GM23248 (cell line): ENCODE data around the gene RABGAP1L. TPM values are rescaled to one million over a fixed set of nuclear protein-coding genes. Genes with fewer than 3 reads are reported as not detected.

Source experiments
- DNase-seq: peaks from one replicate; pipeline ENCODE4 v3.0.0-alpha.2; 2015
- H2AFZ ChIP-seq: fragments of 200-600 bp; sonication (generic); 2 replicates; pipeline ENCODE4 v1.6.1; 2016; ENCODE audit warnings: antibody characterized with exemption
- H3F3A ChIP-seq: fragments of 200-600 bp; sonication (generic); 2 replicates; pipeline ENCODE4 v1.6.1; 2016; ENCODE audit warnings: mild to moderate bottlenecking, antibody characterized with exemption, mixed run types; ENCODE audit not compliant: insufficient read depth
- H3K27ac ChIP-seq: fragments of 200-600 bp; sonication (generic); 2 replicates; pipeline ENCODE4 v1.5.1; 2016; ENCODE audit warnings: mild to moderate bottlenecking
- H3K27me3 ChIP-seq: fragments of 200-600 bp; sonication (generic); replicated peaks from 2 replicates; pipeline ENCODE4 v1.6.1; 2016; ENCODE audit warnings: mild to moderate bottlenecking; ENCODE audit not compliant: insufficient read depth
- H3K36me3 ChIP-seq: fragments of 200-600 bp; sonication (generic); 2 replicates; pipeline ENCODE4 v1.6.1; 2016; ENCODE audit warnings: low read depth, mild to moderate bottlenecking
- H3K4me1 ChIP-seq: fragments of 200-600 bp; sonication (generic); 2 replicates; pipeline ENCODE4 v1.6.1; 2016; ENCODE audit warnings: mild to moderate bottlenecking; ENCODE audit not compliant: insufficient read depth
- H3K4me2 ChIP-seq: fragments of 200-600 bp; sonication (generic); one replicate; pipeline ENCODE4 v1.6.1; 2016; ENCODE audit warnings: mild to moderate bottlenecking; ENCODE audit not compliant: unreplicated experiment
- H3K4me3 ChIP-seq: fragments of 200-600 bp; sonication (generic); 2 replicates; pipeline ENCODE4 v1.5.1; 2016; ENCODE audit warnings: mild to moderate bottlenecking
- H3K79me2 ChIP-seq: fragments of 200-600 bp; sonication (generic); 2 replicates; pipeline ENCODE4 v1.6.1; 2016; ENCODE audit warnings: mild to moderate bottlenecking; ENCODE audit not compliant: insufficient read depth
- H3K9ac ChIP-seq: fragments of 200-600 bp; sonication (generic); 2 replicates; pipeline ENCODE4 v1.6.1; 2016; ENCODE audit warnings: mild to moderate bottlenecking
- H3K9me2 ChIP-seq: fragments of 200-600 bp; sonication (generic); 2 replicates; pipeline ENCODE4 v1.6.1; 2016; ENCODE audit warnings: mixed run types, mild to moderate bottlenecking, moderate library complexity; ENCODE audit not compliant: insufficient read depth
- H3K9me3 ChIP-seq: fragments of 200-600 bp; sonication (generic); one replicate; pipeline ENCODE4 v1.6.1; 2017; ENCODE audit warnings: low read depth
- H4K20me1 ChIP-seq: fragments of 200-600 bp; sonication (generic); 2 replicates; pipeline ENCODE4 v1.6.0; 2016; ENCODE audit not compliant: insufficient read depth
- EZH2 ChIP-seq: fragments of 200-600 bp; sonication (generic); IDR thresholded peaks from 2 replicates; pipeline ENCODE4 v1.6.1; 2018; ENCODE audit warnings: antibody characterized with exemption, mild to moderate bottlenecking; ENCODE audit not compliant: insufficient read depth, poor library complexity, severe bottlenecking
- EZH2phosphoT487 ChIP-seq: fragments of 200-600 bp; sonication (generic); IDR thresholded peaks from 2 replicates; pipeline ENCODE4 v1.6.1; 2018; ENCODE audit warnings: antibody characterized with exemption, moderate library complexity, mild to moderate bottlenecking, low read depth; ENCODE audit not compliant: insufficient read depth
- WGBS, 2 experiments: methylation state at CpG; one replicate each; pipeline ENCODE4 v1.1.6; 2015 to 2017; ENCODE audit warnings: low lambda C conversion rate in 2 of 2, low coverage in 1 of 2; ENCODE audit errors: missing lambda C conversion rate in 2 of 2; 5-methylcytosine and 5-hydroxymethylcytosine counted together
- in situ Hi-C: fragments of 300-500 bp; cut with MboI; formaldehyde crosslinking; loops from 2 replicates; pipeline ENCODE4 v1.15.0; 2020
- polyA plus RNA-seq: library from polyadenylated mRNA; unstranded; fragments of >200 nt; fragmentation: Nextera tagmentation; extraction: Ambion mirVana; gene quantifications from 2 replicates; pipeline ENCODE4 v1.2.1, GENCODE V29; 2016
- total RNA-seq: library from RNA; depleted of rRNA; stranded (reverse); fragments of >200 nt; shearing (Covaris generic); gene quantifications from 2 replicates; pipeline ENCODE4 v1.2.3, GENCODE V29; 2014

RABGAP1L gene
- total and polyA plus RNA-seq, 2 experiments from 2014 or later = 13.7 to 21.6 TPM

- no peak overlapping the region for H2AFZ ChIP-seq
- no peak for DNase-seq
- no peaks in the 10 kb centered on the region for H3K9me3 ChIP-seq
- H3K4me2 ChIP-seq = no peak overlapping the region
- peaks cover 29% of the 10 kb centered on the region for H3F3A ChIP-seq
- no peaks in the 10 kb centered on the region for H3K27me3 ChIP-seq
- TF ChIP-seq EZH2 = no peak
- TF ChIP-seq EZH2phosphoT487 = no peak
- no peak overlapping the region for H3K9ac ChIP-seq
- 95 to 98% methylated on average over 4 of the region's 4 CpGs for WGBS, 2 experiments
- no peaks in the 10 kb centered on the region for H3K36me3 ChIP-seq
- in situ Hi-C loops = no loop called here
- no peak overlapping the region for H3K4me3 ChIP-seq
- no peak overlapping the region for H3K27ac ChIP-seq
- H3K9me2 ChIP-seq = no peaks in the 10 kb centered on the region
- H4K20me1 ChIP-seq = no peaks in the 10 kb centered on the region
- peaks cover 17% of the 10 kb centered on the region for H3K4me1 ChIP-seq
- H3K79me2 ChIP-seq = peaks cover 48% of the 10 kb centered on the region
These were observed 30.2 kb downstream of the RABGAP1L start for GRCh38 chr1:174189428-174190062.

GRCh38 chr1:174190691-174191199 is 31.4 kb downstream of the RABGAP1L start:
- H3K27ac ChIP-seq = peak overlapping the region; percentile 55; the same call in 1 of the 2 replicates
- DNase-seq = no peak
- no peak for TF ChIP-seq EZH2
- TF ChIP-seq EZH2phosphoT487 = no peak
- H3F3A ChIP-seq = peaks cover 29% of the 10 kb centered on the region
- no peak overlapping the region for H2AFZ ChIP-seq
- H3K9me2 ChIP-seq = no peaks in the 10 kb centered on the region
- H3K79me2 ChIP-seq = peaks cover 44% of the 10 kb centered on the region
- no peaks in the 10 kb centered on the region for H3K9me3 ChIP-seq
- no peak overlapping the region for H3K9ac ChIP-seq
- H3K4me1 ChIP-seq = peaks cover 17% of the 10 kb centered on the region
- no peak overlapping the region for H3K4me3 ChIP-seq
- H3K36me3 ChIP-seq = no peaks in the 10 kb centered on the region
- H3K4me2 ChIP-seq = peak overlapping the region; percentile 34
- H3K27me3 ChIP-seq = no peaks in the 10 kb centered on the region
- in situ Hi-C loops = no loop called here
- WGBS, 2 experiments = 94 to 96% methylated on average over 6 of the region's 6 CpGs
- no peaks in the 10 kb centered on the region for H4K20me1 ChIP-seq

- TF ChIP-seq EZH2 (no peak), EZH2phosphoT487 (no peak)
- Histone ChIP-seq H3K9ac (no peak overlapping the region), H4K20me1 (no peaks in the 10 kb centered on the region), H3K9me3 (no peaks in the 10 kb centered on the region), H3K9me2 (no peaks in the 10 kb centered on the region), H3K79me2 (peaks cover 43% of the 10 kb centered on the region), H3K4me2 (peak overlapping the region; percentile 34), H3K4me3 (peak overlapping the region; percentile 26; the same call in 1 of the 2 replicates), H3F3A (peaks cover 29% of the 10 kb centered on the region), H3K4me1 (peaks cover 17% of the 10 kb centered on the region), H3K27ac (peak overlapping the region; percentile 55), H3K36me3 (no peaks in the 10 kb centered on the region), H3K27me3 (no peaks in the 10 kb centered on the region), H2AFZ (no peak overlapping the region)
- in situ Hi-C loops = no loop called here
- DNase-seq = peak; percentile 80
- 34 to 41% methylated on average over 4 of the region's 4 CpGs for WGBS, 2 experiments
These were observed 32.1 kb downstream of the RABGAP1L start for GRCh38 chr1:174191349-174191862.

- 97% methylated on average over 6 of the region's 6 CpGs for WGBS, 2 experiments
- Histone ChIP-seq H3K9me3 (no peaks in the 10 kb centered on the region), H4K20me1 (no peaks in the 10 kb centered on the region), H3K9me2 (no peaks in the 10 kb centered on the region), H3K27me3 (no peaks in the 10 kb centered on the region), H3K4me2 (no peak overlapping the region), H2AFZ (no peak overlapping the region), H3K9ac (no peak overlapping the region), H3K4me3 (no peak overlapping the region), H3K27ac (no peak overlapping the region), H3K36me3 (no peaks in the 10 kb centered on the region), H3F3A (peaks cover 29% of the 10 kb centered on the region), H3K79me2 (peaks cover 54% of the 10 kb centered on the region), H3K4me1 (peaks cover 17% of the 10 kb centered on the region)
- TF ChIP-seq EZH2 (no peak), EZH2phosphoT487 (no peak)
- no peak for DNase-seq
- in situ Hi-C loops = no loop called here
These were observed 35.1 kb downstream of the RABGAP1L start for GRCh38 chr1:174194461-174194860.
